ENCODE data around the gene RALGAPB.

GRCh38 chr20:38612751-38613515, 140.3 kb downstream of the RALGAPB start:
- TF ChIP-seq, protein P1, sequence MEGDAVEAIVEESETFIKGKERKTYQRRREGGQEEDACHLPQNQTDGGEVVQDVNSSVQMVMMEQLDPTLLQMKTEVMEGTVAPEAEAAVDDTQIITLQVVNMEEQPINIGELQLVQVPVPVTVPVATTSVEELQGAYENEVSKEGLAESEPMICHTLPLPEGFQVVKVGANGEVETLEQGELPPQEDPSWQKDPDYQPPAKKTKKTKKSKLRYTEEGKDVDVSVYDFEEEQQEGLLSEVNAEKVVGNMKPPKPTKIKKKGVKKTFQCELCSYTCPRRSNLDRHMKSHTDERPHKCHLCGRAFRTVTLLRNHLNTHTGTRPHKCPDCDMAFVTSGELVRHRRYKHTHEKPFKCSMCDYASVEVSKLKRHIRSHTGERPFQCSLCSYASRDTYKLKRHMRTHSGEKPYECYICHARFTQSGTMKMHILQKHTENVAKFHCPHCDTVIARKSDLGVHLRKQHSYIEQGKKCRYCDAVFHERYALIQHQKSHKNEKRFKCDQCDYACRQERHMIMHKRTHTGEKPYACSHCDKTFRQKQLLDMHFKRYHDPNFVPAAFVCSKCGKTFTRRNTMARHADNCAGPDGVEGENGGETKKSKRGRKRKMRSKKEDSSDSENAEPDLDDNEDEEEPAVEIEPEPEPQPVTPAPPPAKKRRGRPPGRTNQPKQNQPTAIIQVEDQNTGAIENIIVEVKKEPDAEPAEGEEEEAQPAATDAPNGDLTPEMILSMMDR (tag by site-specific recombination; IDR thresholded peaks at IDR 0.05), result no peak
- TF ChIP-seq, protein P2, sequence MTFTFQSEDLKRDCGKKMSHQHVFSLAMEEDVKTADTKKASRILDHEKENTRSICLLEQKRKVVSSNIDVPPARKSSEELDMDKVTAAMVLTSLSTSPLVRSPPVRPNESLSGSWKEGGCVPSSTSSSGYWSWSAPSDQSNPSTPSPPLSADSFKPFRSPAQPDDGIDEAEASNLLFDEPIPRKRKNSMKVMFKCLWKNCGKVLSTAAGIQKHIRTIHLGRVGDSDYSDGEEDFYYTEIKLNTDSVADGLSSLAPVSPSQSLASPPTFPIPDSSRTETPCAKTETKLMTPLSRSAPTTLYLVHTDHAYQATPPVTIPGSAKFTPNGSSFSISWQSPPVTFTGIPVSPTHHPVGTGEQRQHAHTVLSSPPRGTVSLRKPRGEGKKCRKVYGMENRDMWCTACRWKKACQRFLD (tag by site-specific recombination; IDR thresholded peaks at IDR 0.05), result no peak
- no peak for TF ChIP-seq ZNF426 (tag by site-specific recombination; IDR thresholded peaks at IDR 0.05)
- TF ChIP-seq ZNF677 (tag by site-specific recombination; IDR thresholded peaks at IDR 0.05), result no peak
- TF ChIP-seq, protein P3, sequence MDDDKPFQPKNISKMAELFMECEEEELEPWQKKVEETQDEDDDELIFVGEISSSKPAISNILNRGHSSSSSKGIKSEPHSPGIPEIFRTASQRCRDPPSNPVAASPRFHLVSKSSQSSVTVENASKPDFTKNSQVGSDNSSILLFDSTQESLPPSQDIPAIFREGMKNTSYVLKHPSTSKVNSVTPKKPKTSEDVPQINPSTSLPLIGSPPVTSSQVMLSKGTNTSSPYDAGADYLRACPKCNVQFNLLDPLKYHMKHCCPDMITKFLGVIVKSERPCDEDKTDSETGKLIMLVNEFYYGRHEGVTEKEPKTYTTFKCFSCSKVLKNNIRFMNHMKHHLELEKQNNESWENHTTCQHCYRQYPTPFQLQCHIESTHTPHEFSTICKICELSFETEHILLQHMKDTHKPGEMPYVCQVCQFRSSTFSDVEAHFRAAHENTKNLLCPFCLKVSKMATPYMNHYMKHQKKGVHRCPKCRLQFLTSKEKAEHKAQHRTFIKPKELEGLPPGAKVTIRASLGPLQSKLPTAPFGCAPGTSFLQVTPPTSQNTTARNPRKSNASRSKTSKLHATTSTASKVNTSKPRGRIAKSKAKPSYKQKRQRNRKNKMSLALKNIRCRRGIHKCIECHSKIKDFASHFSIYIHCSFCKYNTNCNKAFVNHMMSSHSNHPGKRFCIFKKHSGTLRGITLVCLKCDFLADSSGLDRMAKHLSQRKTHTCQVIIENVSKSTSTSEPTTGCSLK (tag by site-specific recombination; IDR thresholded peaks at IDR 0.05), result no peak
- TF ChIP-seq, protein P4, sequence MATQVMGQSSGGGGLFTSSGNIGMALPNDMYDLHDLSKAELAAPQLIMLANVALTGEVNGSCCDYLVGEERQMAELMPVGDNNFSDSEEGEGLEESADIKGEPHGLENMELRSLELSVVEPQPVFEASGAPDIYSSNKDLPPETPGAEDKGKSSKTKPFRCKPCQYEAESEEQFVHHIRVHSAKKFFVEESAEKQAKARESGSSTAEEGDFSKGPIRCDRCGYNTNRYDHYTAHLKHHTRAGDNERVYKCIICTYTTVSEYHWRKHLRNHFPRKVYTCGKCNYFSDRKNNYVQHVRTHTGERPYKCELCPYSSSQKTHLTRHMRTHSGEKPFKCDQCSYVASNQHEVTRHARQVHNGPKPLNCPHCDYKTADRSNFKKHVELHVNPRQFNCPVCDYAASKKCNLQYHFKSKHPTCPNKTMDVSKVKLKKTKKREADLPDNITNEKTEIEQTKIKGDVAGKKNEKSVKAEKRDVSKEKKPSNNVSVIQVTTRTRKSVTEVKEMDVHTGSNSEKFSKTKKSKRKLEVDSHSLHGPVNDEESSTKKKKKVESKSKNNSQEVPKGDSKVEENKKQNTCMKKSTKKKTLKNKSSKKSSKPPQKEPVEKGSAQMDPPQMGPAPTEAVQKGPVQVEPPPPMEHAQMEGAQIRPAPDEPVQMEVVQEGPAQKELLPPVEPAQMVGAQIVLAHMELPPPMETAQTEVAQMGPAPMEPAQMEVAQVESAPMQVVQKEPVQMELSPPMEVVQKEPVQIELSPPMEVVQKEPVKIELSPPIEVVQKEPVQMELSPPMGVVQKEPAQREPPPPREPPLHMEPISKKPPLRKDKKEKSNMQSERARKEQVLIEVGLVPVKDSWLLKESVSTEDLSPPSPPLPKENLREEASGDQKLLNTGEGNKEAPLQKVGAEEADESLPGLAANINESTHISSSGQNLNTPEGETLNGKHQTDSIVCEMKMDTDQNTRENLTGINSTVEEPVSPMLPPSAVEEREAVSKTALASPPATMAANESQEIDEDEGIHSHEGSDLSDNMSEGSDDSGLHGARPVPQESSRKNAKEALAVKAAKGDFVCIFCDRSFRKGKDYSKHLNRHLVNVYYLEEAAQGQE (tag by site-specific recombination; IDR thresholded peaks at IDR 0.05), result no peak
- TF ChIP-seq REPIN1 (tag by site-specific recombination; IDR thresholded peaks at IDR 0.05; ENCODE audit: low read depth), result no peak
- no peak for TF ChIP-seq ZNF777 (tag by site-specific recombination; IDR thresholded peaks at IDR 0.05; ENCODE audit: borderline replicate concordance)
- no peak for TF ChIP-seq ZNF248 (tag by site-specific recombination; IDR thresholded peaks at IDR 0.05)
- no peak for TF ChIP-seq ZNF664 (tag by site-specific recombination; IDR thresholded peaks at IDR 0.05)

Measured in HEK293 (cell line).